Left renal cortex interstitium (tissue), 4 donors: ENCODE measurements around the gene WIPF2. TPM values are rescaled to one million over a fixed set of nuclear protein-coding genes. Genes with fewer than 3 reads are reported as not detected.
"Not testable (repeated sequence)": the region's sequence is repeated elsewhere in the genome, so short reads cannot be mapped to it uniquely, and the experiment has no call there.

Experiments
- DNase-seq, 4 donors: peaks; one replicate each; pipeline ENCODE4 v3.0.0-alpha.2; 2013; ENCODE audit warnings: low read depth in 4 of 4, low spot score in 2 of 4, missing footprints in 1 of 4
- polyA plus RNA-seq, 4 donors: library from polyadenylated mRNA; unstranded; fragments of 120-200 nt; gene quantifications; one replicate each; pipeline ENCODE4 v1.2.1, GENCODE V29; 2013; ENCODE audit not compliant: insufficient read length in 4 of 4

The WIPF2 gene
- polyA plus RNA-seq, 4 donors = 26.1 to 32.8 (median 29.1) TPM

- peak in 3 of 4 donors; percentile 41 to 66 (median 59) for DNase-seq
These were observed 27.6 kb upstream of the WIPF2 start for GRCh38 chr17:40191237-40192208.

GRCh38 chr17:40192961-40193360 lies 26.1 kb upstream of the WIPF2 start:
- DNase-seq = no peak

GRCh38 chr17:40194821-40195220 lies 24.3 kb upstream of the WIPF2 start:
- no peak for DNase-seq

- DNase-seq = no peak
These were observed 21.6 kb upstream of the WIPF2 start for GRCh38 chr17:40197550-40197949.

- DNase-seq = not testable (repeated sequence)
These were observed 21.1 kb upstream of the WIPF2 start for GRCh38 chr17:40197965-40198456.

GRCh38 chr17:40198576-40198975 lies 20.5 kb upstream of the WIPF2 start:
- no peak for DNase-seq

- no peak for DNase-seq
These were observed 16.0 kb upstream of the WIPF2 start for GRCh38 chr17:40203131-40203530.

GRCh38 chr17:40206193-40206592 lies 12.9 kb upstream of the WIPF2 start:
- DNase-seq = not testable (repeated sequence)

GRCh38 chr17:40209404-40210093 lies 9.6 kb upstream of the WIPF2 start:
- DNase-seq = no peak

- DNase-seq = not testable (repeated sequence)
These were observed 5.2 kb upstream of the WIPF2 start for GRCh38 chr17:40213914-40214313.

GRCh38 chr17:40218006-40218739 lies 931 bp upstream of the WIPF2 start:
- no peak for DNase-seq

GRCh38 chr17:40219594-40220338 lies 662 bp downstream of the WIPF2 start:
- DNase-seq = peak; percentile 45 to 70 (median 56)

GRCh38 chr17:40224718-40225550 lies 5.8 kb downstream of the WIPF2 start:
- no peak for DNase-seq

GRCh38 chr17:40229146-40229545 lies 10.0 kb downstream of the WIPF2 start:
- DNase-seq = not testable (repeated sequence)

GRCh38 chr17:40230670-40231069 lies 11.6 kb downstream of the WIPF2 start:
- no peak for DNase-seq

- DNase-seq = not testable (repeated sequence)
These were observed 12.8 kb downstream of the WIPF2 start for GRCh38 chr17:40231928-40232327.

GRCh38 chr17:40241252-40241834 lies 22.2 kb downstream of the WIPF2 start:
- DNase-seq = no peak

- no peak for DNase-seq
These were observed 23.7 kb downstream of the WIPF2 start for GRCh38 chr17:40242774-40243173.

- no peak for DNase-seq
These were observed 24.7 kb downstream of the WIPF2 start for GRCh38 chr17:40243761-40244160.
